HEK293T (cell line): ENCODE measurements around the gene MYH14.

Experiments
- FOXA1 ChIP-seq: fragments of 450-650 bp; IDR thresholded peaks from 2 replicates; pipeline ENCODE4 v1.6.1; 2016; ENCODE audit warnings: mild to moderate bottlenecking
- LEF1 ChIP-seq: fragments of 450-650 bp; IDR thresholded peaks from 2 replicates; pipeline ENCODE4 v1.6.1; 2017; ENCODE audit warnings: mild to moderate bottlenecking, borderline replicate concordance
- NFRKB ChIP-seq: fragments of 450-650 bp; IDR thresholded peaks from 2 replicates; pipeline ENCODE4 v1.6.1; 2016; ENCODE audit warnings: mild to moderate bottlenecking, moderate library complexity
- SP1 ChIP-seq: fragments of 450-650 bp; IDR thresholded peaks from 2 replicates; pipeline ENCODE4 v1.6.1; 2017
- TARDBP ChIP-seq: fragments of 450-650 bp; IDR thresholded peaks from 2 replicates; pipeline ENCODE4 v1.6.1; 2016
- ZNF384 ChIP-seq: fragments of 450-650 bp; IDR thresholded peaks from 2 replicates; pipeline ENCODE4 v1.6.1; 2016

DNA sequence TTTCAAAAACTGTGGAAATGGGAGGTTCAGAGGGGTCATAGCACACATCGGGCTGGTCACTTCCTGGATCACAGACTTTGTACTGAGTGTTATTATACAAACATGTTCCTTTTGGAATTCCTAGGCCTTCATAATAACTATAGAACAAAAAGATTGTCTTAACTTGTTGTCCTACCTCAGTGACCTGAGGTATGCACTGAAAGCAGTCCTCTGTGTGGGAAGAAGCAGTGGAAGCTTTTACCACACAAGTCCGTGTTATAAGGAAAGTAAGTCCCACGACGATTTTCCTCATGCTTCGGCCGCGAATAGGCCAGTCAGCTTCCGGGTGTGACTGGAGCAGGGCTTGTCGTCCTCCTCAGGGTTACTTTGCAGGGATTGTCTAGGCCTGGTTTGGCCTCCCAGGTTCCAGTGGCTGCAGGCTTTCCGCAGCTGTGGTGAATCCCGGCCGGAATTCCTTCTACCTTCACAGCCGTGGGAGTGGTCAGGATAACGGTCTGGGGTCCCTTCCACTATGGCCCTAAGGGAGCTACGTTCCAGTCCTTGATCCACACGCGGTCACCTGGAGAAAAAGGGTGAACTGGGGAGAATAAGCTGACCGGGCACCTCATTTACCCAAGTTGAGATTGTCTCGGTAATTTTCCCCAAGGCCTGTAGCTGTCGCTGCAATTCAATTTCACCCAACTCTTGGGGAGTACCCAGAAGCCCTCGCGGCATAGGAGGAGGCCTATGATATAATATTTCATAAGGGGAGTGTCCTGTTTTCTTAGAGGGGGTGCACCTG lies 146.0 kb downstream of the MYH14 start:
- TF ChIP-seq LEF1 (no peak), ZNF384 (no peak), SP1 (no peak), FOXA1 (no peak), NFRKB (no peak), TARDBP (no peak)
